Thoracic aorta (tissue), 2 donors: ENCODE data around the gene EPOP. TPM values are rescaled to one million over a fixed set of nuclear protein-coding genes. Genes with fewer than 3 reads are reported as not detected.
A peak's percentile ranks its signal among the peaks of the same experiment; 100 is the strongest.

ENCODE experiments used
- ATAC-seq: fragments of 150-250 bp; one replicate; pipeline ENCODE4 v1.8.0; 2017; ENCODE audit warnings: low read depth; ENCODE audit not compliant: insufficient number of reproducible peaks, low FRiP score
- DNase-seq: peaks from one replicate; pipeline ENCODE4 v3.0.0-alpha.2; 2020; ENCODE audit warnings: low spot score
- H3K27ac ChIP-seq, 2 donors: fragments of 200-600 bp; sonication (generic); 1 replicate in 1 of 2; 2 replicates in 1 of 2; pipeline ENCODE4 v1.5.1; 2016; ENCODE audit warnings: mild to moderate bottlenecking in 2 of 2, moderate library complexity in 2 of 2
- H3K27me3 ChIP-seq: fragments of 200-600 bp; sonication (generic); replicated peaks from 2 replicates; pipeline ENCODE4 v1.6.0; 2016; ENCODE audit warnings: mild to moderate bottlenecking; ENCODE audit not compliant: insufficient read depth
- H3K36me3 ChIP-seq: fragments of 200-600 bp; sonication (generic); one replicate; pipeline ENCODE4 v1.5.1; 2016
- H3K4me1 ChIP-seq, 2 donors: fragments of 200-600 bp; sonication (generic); 1 replicate in 1 of 2; 2 replicates in 1 of 2; pipeline versions ENCODE4 v1.5.1 to v1.6.0; 2016; ENCODE audit warnings: low read depth in 2 of 2, mild to moderate bottlenecking in 1 of 2; ENCODE audit not compliant: control insufficient read depth in 1 of 2
- H3K4me3 ChIP-seq: fragments of 200-600 bp; sonication (generic); 2 replicates; pipeline ENCODE4 v1.5.1; 2016; ENCODE audit warnings: mild to moderate bottlenecking
- H3K9me3 ChIP-seq: fragments of 200-600 bp; sonication (generic); 2 replicates; pipeline ENCODE4 v1.5.1; 2016
- CTCF ChIP-seq: fragments of 200-600 bp; sonication (generic); IDR thresholded peaks from one replicate; pipeline ENCODE4 v1.5.1; 2019; ENCODE audit warnings: antibody characterized with exemption
- total RNA-seq, 2 donors: library from RNA; depleted of rRNA; stranded (reverse); fragments of >200 nt; gene quantifications; one replicate each; pipeline versions ENCODE4 v1.1.0 to v1.2.3, GENCODE V29; 2016

The EPOP gene
- total RNA-seq, 2 donors from 2014 or later = 0.54 to 3.3 TPM

DNA sequence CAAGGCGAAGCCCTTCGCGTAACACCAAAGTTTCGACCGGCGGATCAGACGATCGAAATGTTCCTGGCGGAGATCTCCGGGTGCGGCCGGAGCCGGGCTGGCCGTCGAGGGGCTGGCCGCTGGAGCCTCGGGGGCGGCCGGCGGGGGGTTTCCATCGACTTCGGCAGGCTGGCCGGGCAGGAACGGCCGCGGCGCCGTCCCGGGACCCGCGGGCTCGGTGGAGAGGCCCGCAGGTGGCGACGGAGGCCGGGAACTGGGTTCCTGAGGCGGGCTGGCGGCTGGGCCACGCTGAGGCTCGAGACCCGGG is 1.1 kb downstream of the EPOP start:
- no peak overlapping the region for H3K27ac ChIP-seq
- TF ChIP-seq CTCF = no peak
- peak overlapping the region; percentile 82 for H3K4me3 ChIP-seq
- H3K27me3 ChIP-seq = peaks cover 8% of the 10 kb centered on the region
- H3K9me3 ChIP-seq = no peaks in the 10 kb centered on the region
- no peak for DNase-seq
- no peak for ATAC-seq
- H3K36me3 ChIP-seq = no peaks in the 10 kb centered on the region
- H3K4me1 ChIP-seq = peaks cover 10 to 19% of the 10 kb centered on the region in 2 donors

- DNase-seq (no peak), ATAC-seq (no peak)
- Histone ChIP-seq H3K27ac (no peak overlapping the region), H3K27me3 (peaks cover 8% of the 10 kb centered on the region), H3K36me3 (no peaks in the 10 kb centered on the region), H3K4me3 (peak overlapping the region; percentile 82), H3K4me1 (peaks cover 10 to 19% of the 10 kb centered on the region in 2 donors), H3K9me3 (no peaks in the 10 kb centered on the region)
- TF ChIP-seq CTCF = no peak
These were observed 1.7 kb downstream of the EPOP start for GRCh38 chr17:38672788-38673706.

DNA sequence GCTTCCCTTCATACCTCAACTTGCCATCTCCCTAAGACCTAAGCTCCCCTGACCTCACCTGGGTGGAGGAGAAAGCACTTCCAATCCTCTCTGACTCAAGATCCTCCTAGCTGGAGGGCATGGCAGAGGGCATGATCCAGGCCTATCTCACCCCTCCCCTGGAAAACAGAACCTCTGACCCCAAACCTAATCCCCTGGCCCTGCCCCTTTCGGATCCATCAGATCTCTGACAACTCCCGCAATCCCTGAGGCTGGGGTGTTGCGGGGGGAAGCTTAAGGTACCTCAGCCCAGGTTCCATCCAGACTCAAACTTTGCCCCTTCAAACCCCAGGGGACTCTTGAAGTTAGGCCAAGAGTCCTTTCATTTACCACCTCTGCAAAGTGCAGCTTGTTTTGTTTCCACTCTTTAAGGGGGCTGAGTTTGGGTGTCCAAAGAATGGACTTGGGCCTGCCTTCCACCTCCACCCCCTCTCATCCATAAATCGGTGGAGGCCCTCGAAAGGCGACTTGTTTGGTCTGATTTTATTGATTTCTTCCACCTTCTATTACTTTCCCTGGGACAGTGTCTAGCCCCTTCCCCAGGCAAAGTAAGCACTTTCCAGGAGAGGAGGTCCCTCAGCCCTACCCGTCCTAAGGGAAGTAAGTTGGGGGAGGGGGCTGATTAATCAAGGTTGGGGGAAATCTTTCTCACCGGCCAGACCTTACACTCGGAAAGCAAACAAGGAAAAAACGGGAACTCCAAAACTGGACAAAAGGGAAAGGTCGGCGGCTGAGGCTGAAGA is 2.6 kb downstream of the EPOP start:
- DNase-seq = no peak
- H3K4me3 ChIP-seq = no peak overlapping the region
- no peak for TF ChIP-seq CTCF

DNA sequence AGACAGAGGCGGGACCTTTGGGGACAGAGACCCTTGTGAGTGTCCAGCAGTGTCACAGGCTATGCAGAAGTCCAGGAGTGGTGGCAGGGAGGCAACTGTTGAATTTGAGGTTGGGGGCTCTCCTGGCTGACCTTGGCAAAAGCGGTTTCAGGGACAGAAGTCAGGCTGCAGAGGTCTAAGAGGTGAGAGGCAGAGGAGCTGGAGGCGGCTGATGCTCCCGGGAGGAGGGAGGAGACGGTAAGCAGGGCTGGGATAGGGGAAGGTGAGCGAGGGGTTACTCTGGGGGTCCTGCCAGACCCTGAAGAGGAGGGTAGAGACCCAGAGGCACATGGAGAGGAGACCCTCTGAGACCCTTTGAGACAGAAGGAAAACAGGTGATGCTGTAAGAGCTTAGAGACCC is 5.2 kb downstream of the EPOP start:
- ATAC-seq (no peak), DNase-seq (no peak)
- no peaks in the 10 kb centered on the region for H3K36me3 ChIP-seq
- no peaks in the 10 kb centered on the region for H3K9me3 ChIP-seq
- no peak for TF ChIP-seq CTCF
- H3K27ac ChIP-seq = no peak overlapping the region
- no peak overlapping the region for H3K4me3 ChIP-seq
- no peaks in the 10 kb centered on the region for H3K27me3 ChIP-seq
- peaks cover 4 to 12% of the 10 kb centered on the region in 2 donors for H3K4me1 ChIP-seq

More for the DNA sequence above, 2.6 kb downstream of the EPOP start:
- H3K4me1 ChIP-seq = peaks cover 7 to 19% of the 10 kb centered on the region in 2 donors
- no peak for ATAC-seq
- no peak overlapping the region for H3K27ac ChIP-seq
- H3K36me3 ChIP-seq = no peaks in the 10 kb centered on the region
- H3K9me3 ChIP-seq = no peaks in the 10 kb centered on the region
- H3K27me3 ChIP-seq = peaks cover 8% of the 10 kb centered on the region

DNA sequence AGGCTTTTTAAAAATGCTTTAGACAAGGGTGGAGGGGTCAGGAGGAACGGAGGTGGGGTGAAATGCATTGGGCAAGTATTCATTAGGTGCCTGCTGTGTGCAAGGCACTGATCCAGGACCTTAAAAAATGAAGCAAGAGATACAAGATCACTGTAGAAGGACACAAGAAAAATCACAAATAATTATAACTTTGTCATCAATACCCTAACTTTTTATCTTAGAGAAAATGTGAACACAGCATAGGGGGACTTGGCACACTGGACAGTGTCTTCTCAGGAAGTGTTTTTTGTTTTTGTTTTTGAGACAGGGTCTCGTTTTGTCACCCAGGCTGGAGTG is 7.0 kb downstream of the EPOP start:
- H3K4me3 ChIP-seq = no peak overlapping the region
- TF ChIP-seq CTCF = peak; percentile 10
- no peaks in the 10 kb centered on the region for H3K36me3 ChIP-seq
- DNase-seq (no peak), ATAC-seq (no peak)
- H3K9me3 ChIP-seq = no peaks in the 10 kb centered on the region
- no peaks in the 10 kb centered on the region for H3K4me1 ChIP-seq
- no peaks in the 10 kb centered on the region for H3K27me3 ChIP-seq
- no peak overlapping the region for H3K27ac ChIP-seq
